NCI-H2081 (cell line): ENCODE results near the gene GPR82.
"Not testable (repeated sequence)": the region's sequence is repeated elsewhere in the genome, so short reads cannot be mapped to it uniquely, and the experiment has no call there.

Experiments used
- DNase-seq, 2 experiments: peaks; one replicate each; lab custom pipeline; 2025; lab: John Stamatoyannopoulos, UW

The GPR82 gene, protein sequence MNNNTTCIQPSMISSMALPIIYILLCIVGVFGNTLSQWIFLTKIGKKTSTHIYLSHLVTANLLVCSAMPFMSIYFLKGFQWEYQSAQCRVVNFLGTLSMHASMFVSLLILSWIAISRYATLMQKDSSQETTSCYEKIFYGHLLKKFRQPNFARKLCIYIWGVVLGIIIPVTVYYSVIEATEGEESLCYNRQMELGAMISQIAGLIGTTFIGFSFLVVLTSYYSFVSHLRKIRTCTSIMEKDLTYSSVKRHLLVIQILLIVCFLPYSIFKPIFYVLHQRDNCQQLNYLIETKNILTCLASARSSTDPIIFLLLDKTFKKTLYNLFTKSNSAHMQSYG

DNA sequence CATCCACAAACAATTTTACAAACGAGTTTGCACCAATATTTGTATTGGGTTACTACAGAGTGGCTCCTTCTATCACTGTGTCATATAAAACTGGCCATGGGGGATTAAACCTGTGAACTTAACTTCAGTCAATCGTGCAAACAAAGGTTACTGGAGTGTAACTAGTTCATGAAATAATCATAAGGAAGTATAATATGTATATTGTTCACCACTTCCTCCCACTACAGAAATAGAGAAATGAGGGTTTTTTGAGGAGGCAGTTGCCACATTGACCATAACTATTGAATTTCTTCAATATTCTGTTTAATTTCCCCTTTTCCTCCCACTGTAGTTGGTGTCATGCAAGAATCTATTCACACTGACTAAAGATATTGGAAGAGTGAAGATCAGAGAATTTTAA lies at the start of gene GPR82:
TSS of gene GPR82 (plus strand) at position 356 of the 400 bp plus-strand sequence. CDS start 2,846 bp downstream, outside the sequence.
- no peak for DNase-seq

DNA sequence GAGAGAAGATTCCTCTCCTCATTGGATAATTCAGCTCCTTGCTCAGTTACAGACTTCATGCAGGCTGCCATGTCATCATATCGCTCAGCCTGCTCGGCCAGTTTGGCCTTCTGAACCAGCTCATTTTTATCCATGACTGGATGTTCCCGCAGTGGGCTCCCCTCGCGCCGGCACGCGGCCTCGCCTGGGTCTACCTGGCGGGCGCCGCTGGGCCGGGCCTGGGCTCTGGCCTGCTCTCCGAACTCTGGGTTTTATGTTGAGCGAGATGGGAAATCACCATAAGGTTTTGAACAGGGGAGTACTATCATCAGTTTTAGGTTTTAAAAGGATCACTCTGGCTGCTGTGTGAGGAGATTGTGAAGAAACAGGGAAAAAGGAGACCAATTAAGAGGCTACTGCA lies 47.6 kb upstream of the GPR82 start:
- not testable (repeated sequence) for DNase-seq

- no peak for DNase-seq
Measured at GRCh38 chrX:41677183-41678060, 46.6 kb upstream of the GPR82 start.

DNA sequence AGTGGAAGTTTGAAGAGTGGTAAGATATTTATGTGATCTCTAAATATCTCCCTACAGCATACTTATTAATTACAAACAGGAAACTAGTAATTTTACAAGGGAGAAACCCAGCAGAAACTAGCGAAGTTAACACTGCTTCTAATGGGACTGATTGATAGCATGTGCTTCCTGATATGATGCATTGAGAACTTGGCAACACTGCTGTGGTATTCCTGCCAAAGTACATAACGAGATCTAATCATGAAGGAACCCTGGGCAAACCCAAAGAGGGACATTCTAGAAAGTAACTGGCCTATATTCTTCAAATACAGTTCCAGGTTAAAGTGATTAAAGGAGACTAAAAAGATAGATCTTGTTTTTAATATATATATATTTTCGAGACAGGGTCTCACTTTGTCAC lies 39.8 kb upstream of the GPR82 start:
- DNase-seq, result no peak

- no peak for DNase-seq
Measured at GRCh38 chrX:41684940-41685339, 39.0 kb upstream of the GPR82 start.

GRCh38 chrX:41686788-41687187 lies 37.2 kb upstream of the GPR82 start:
- no peak for DNase-seq

- no peak for DNase-seq
Measured at GRCh38 chrX:41688156-41688555, 35.8 kb upstream of the GPR82 start.

GRCh38 chrX:41688835-41689234 lies 35.1 kb upstream of the GPR82 start, which contains the start of gene GPR34:
TSS of gene GPR34 (plus strand) at chrX:41688973. CDS start at chrX:41695634, 6,661 bp downstream.
- DNase-seq, result no peak

DNA sequence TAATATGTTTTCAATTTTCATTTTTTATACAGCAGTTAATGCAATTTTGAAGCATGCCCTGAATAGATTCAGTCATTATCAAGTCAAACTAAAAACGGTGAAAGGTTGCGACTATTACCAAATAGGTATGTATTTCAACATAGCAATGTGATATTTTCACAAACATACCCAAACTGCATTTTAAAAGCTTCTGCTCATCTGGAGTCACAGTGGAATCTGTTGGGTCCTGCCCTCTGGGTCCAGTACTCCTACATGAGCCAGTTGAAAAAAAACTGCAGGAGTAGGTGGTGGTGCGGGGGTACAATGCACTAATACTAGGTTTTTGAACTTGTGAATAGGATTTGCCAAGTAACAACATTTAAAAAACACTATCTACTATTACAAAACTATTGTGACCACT lies 34.3 kb upstream of the GPR82 start:
- DNase-seq, result no peak

GRCh38 chrX:41692162-41692749 lies 31.7 kb upstream of the GPR82 start:
- no peak for DNase-seq

DNA sequence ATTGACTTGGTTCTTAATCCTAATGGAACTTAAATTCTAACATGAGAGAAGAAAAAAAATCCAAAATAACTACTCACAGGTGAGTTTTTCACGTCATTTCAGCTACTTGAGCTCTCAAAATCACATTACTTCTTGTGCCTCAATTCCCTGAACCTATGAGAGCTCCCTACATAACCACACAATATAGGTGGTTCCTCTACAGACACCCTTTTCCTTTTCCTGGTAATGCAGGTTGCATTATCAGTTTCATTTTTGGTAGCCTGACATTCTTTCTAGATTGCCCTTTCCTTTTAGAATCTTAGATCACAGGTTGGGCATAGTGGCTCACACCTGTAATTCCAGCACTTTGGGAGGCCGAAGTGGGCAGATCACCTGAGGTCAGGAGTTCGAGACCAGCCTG lies 31.0 kb upstream of the GPR82 start:
- no peak for DNase-seq

DNA sequence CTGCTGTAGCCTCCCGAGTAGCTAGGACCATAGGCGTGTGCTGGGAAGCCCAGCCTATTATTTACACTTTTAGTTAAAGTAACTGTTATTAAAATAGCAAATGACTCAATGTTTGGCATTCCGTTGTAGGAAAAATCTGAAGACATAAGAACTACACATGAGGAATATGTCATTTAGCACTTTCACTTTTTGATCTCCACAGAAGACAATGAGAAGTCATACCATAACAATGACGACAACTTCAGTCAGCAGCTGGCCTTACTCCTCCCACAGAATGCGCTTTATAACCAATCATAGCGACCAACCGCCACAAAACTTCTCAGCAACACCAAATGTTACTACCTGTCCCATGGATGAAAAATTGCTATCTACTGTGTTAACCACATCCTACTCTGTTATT lies 28.6 kb upstream of the GPR82 start:
- no peak for DNase-seq

DNA sequence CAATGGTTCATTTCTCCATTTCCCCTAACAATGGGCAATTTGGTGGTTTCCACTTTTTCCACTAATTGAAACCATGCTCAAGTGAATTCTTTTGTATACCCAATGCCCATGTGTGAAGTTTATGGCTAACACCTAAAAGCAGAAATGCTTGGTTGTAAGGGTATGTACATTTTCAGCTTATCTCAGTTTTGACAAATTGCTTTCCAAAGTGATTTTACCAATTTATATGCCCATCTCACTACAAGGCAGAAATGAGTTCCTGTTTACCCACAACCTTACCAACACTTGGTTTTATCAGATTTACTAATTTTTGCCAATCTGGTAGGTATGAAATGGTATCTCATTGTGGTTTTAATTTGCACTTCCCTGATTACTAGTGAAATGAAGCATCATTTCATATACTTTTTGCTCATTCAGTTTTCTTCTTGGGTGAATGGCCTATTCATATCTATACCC lies 20.4 kb upstream of the GPR82 start:
- DNase-seq, result no peak

DNA sequence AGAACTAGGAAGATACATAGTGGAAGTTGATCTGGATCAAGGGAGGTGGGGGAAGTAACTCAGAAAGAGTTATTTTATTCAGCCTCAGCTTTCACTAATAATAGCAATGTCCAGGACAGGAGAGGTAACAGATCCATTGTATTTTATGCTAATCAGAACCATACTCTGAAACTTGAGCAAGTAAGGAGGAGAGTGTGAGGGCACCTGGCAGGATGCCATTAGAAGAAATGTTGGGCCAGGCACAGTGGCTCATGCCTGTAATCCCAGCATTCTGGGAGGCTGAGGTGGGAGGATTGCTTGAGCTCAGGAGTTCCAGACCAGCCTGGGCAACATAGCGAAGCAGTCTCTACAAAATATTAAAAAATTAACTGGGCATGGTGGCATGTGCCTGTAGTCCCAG lies 18.9 kb upstream of the GPR82 start:
- no peak for DNase-seq

- DNase-seq, result no peak
Measured at GRCh38 chrX:41705680-41706374, 18.2 kb upstream of the GPR82 start.

DNA sequence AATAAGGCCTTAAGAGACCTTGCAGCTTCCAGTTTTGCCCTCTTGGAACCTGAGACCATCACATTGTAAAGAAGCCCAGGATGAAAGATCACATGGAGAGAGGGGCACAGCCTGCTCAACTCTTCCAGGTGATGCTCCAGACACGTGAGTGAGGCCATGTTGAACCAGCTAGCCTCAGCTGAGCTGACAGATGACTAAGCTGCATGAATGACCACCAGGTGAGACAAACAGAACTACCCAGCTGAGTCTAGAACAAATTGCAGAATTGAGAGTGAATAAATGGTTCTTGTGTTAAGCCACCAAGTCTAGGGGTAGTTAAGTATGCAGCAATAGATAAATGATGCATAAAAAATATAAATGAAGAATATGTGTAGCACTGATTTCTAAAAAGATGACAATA lies 16.8 kb upstream of the GPR82 start:
- DNase-seq, result no peak

DNA sequence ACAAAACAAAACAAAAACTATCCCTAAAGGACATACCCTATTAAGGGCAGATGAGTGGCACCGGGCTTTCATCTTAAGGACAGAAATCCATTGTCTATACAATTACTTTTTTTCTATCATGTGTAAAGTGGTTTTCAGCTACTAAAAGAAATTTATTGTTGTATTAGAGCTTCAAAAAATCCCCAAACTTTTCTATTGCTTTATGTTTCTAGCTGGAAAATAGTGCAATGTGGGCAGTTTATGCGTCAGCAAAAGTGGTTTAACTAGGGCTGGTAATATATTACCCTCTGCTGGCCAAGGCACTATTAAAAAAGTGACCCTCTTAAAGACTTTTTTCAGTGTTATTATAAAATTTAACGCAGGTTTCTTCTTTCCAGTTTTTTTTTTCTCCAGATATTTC lies 15.5 kb upstream of the GPR82 start:
- no peak for DNase-seq

GRCh38 chrX:41711021-41711667 lies 12.8 kb upstream of the GPR82 start:
- DNase-seq, result no peak

DNA sequence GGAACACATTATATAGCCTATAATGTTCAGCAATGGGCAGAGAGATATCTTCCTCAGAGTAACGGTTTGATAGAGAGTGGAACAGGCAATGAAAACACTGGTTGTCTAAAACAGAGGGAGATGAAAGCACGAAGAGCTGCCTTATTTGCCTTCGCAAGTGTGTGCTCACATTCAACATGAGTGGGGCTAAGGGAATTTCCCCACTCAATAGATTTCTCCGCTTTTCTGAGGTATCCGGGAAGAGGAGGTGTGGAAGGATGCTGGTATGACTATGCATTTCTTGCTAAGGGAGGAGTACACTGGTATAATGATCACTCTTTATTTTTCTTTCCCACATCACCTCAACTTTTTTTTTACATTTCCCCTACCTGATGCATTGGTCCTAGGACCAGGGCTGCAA lies 7.8 kb upstream of the GPR82 start:
- DNase-seq, result no peak

DNA sequence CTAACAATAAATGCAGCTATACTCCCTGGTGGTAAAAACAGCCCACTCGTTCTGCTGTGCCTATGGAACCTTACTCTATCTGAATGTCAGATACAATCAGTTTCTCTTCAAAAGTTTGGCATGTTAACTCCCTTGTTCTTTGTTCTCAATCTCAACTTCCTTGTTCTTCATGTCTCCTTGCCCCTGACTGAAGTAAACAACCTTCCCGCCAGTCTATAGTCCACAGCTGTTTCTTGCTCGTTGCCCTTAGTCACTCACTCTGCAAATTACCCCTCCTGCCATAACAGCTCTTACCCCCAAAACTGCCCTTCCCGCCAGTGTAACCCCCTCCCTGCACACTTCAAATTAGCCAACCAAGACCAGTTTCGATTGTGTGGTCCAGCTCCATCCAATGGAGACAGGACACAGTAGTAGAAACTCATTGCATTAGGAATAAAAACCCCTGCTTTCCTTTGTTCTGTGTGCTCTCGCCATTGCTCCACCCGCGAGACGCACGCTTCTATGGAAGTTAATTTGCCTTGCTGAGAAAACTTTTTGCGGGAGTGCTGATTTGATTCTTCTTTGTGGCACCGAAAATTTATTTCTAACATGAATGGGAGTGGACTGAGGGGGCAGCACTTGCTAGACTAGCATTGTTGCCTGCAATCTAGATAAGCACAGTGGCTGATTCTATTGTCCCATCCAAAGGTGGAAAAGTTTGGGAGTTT lies 7.1 kb upstream of the GPR82 start:
- no peak for DNase-seq
